K562 treated with DMSO at 1 percent for 4 hours (cell line): ENCODE measurements around the gene EBI3. TPM values are rescaled to one million over a fixed set of nuclear protein-coding genes. Genes with fewer than 3 reads are reported as not detected.

Experiments used
- total RNA-seq: library from RNA; unstranded; fragments of 300-600 nt; gene quantifications from 2 replicates; pipeline ENCODE4 v1.2.3, GENCODE V29; 2022; ENCODE audit not compliant: insufficient read depth

Gene EBI3
- total RNA-seq: 0.85 TPM in 1 of 2 replicates, not detected in the other

DNA sequence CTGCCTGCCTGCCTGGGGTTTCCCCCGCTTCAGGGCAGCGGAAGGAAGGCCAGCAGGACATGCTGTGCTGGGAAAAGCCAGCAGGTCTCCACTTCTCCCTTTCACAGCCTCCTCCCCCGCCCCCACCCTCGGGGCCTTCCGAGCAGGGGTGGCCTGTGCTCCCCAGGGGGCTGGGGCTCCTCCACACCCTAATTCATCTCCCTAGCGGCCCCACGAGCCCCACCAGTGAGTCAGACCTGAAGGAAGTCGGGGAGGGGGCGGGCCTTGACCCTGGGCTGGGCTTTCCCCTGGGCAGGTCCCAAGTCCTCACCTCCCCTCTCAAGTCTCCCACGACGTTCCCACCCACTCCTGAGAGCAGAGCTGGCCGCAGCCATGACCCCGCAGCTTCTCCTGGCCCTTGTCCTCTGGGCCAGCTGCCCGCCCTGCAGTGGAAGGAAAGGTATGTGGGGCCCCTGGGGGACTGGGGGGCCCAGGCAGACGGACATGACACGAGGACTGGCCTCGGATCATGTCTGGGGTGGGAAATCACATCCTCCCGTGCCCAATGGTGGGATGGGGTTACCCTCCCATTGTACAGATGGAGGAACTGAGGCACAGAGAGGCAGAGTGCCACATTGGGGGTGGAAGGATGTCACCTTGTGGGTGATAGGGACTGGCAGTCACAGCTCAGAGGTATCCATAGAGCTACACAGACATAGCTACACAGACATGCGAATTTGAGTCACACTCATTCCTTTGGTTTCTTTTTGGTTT is at the start of gene EBI3:
Gene EBI3, plus strand, starts transcription at position 345 of the 753 bp plus-strand sequence. Its CDS starts 28 bp downstream, at position 373.

GRCh38 chr19:4182084-4182810 is 47.1 kb upstream of the EBI3 start, which contains the start of the genes ANKRD24 and SIRT6:
ANKRD24 (plus strand) TSS chr19:4182689; CDS start chr19:4186426, 3,737 bp downstream.
SIRT6 (minus strand) TSS chr19:4182563; CDS start chr19:4182539, 24 bp downstream.

DNA sequence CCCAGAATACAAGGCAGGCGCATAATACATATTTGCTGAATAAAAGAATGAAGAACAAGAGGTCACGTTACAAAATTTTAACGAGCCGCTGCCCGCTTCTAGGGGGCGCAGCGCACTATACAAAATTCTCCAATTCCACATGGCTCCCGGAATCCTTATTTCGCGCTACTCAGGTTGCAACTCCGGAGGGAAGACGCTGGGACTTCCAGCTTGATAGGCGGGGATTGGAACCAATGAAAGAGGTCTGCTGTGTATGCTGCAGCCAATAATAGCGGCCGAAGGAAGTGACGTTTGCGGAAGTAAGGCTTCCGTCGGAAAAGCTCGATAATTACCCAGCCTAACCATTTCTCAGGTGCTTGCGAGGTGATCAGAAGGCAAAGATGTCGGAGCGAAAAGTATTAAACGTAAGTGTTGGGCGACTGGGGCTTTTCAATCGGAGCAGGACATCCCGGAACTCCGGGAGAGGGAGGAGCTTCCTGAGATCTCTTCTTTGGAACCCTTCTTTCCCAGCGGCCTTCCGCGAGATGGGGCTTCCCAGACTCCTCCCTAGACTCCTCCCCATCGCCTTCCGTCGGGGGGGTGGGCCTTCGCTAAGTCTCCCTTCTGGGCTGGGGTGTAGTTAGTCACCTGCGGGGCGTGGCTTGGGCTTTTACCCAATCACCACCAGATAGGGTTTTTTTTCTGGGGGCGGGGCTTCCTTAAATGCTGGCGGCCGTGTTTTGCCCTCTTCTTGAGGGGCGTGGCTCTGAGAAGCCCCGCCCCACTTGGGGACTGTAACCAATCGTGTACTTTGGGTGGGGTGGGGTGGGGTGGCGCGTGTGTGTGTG is 17.7 kb downstream of the EBI3 start, which contains the start of gene YJU2:
Gene YJU2, plus strand, starts transcription at position 314 of the 827 bp plus-strand sequence. Its CDS starts 67 bp downstream, at position 381.

DNA sequence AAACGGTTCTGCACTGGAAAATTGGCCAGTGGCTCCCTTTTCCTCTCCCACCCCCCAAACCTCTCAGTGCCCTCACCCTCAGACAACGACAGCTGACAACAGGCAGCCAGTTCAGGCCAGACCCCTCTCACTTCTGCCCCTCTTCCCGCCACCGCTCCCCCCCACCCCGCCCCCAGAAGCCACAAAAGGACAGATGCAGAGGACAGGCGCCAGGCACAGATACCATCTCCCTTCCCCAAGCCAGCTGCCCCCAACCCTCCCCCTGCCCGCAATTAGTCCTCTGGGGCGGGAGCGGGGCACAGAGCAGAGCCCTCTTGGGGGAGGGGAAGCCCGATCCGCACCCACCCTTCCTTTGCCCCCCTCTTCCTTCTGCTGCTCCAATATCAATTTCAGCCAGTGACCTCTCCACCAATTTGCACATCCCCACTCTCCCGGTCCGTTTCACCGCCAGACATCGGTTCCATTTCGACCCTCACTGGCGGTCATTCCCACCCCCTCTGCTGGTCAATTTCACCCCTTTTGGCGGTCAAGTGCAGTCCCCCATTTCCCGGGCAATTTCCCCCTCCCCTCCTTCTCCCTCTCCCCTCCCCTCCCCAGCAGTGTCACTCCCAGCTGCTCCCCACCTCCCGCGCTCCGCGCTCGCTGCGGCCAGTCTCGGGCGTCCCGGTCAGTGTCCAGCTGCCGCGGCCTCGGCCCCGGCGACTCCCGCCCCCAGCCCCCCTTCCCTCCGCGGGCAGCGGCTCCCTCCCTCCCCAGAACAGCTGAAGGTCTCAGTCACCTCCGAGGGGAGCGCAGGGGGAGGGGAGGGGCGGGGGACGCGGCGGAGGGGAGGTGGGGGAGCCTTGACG is 49.3 kb downstream of the EBI3 start, which contains the start of gene SHD:
Gene SHD, plus strand, starts transcription at position 848 of the 848 bp plus-strand sequence. CDS start 798 bp downstream, outside the sequence.

Other genes starting within 250 kb of the EBI3 start
- gene EEF2, start 244.1 kb upstream of the EBI3 start, total RNA-seq: 4,944 and 4,992 TPM in 2 replicates
- gene PIAS4, start 221.8 kb upstream of the EBI3 start, total RNA-seq: 26.0 and 30.6 TPM in 2 replicates
- gene ZBTB7A, start 162.6 kb upstream of the EBI3 start, total RNA-seq: 20.1 and 27.7 TPM in 2 replicates
- 283 and 292 TPM in 2 replicates for gene MAP2K2, start 105.4 kb upstream of the EBI3 start, total RNA-seq
- gene CREB3L3, start 75.9 kb upstream of the EBI3 start, total RNA-seq: not detected in 2 replicates
- gene SIRT6, start 47.0 kb upstream of the EBI3 start, total RNA-seq: 30.7 and 40.3 TPM in 2 replicates
- 0.24 and 0.30 TPM in 2 replicates for gene ANKRD24, start 46.8 kb upstream of the EBI3 start, total RNA-seq
- gene YJU2, start 17.6 kb downstream of the EBI3 start, total RNA-seq: 25.6 and 27.0 TPM in 2 replicates
- gene SHD, start 49.7 kb downstream of the EBI3 start, total RNA-seq: 0.55 and 1.1 TPM in 2 replicates
- not detected in 2 replicates for gene TMIGD2, start 72.9 kb downstream of the EBI3 start, total RNA-seq
- 0.74 and 0.93 TPM in 2 replicates for gene FSD1, start 75.1 kb downstream of the EBI3 start, total RNA-seq
- 0.70 and 0.85 TPM in 2 replicates for gene STAP2, start 109.3 kb downstream of the EBI3 start, total RNA-seq
- gene MPND, start 114.0 kb downstream of the EBI3 start, total RNA-seq: 12.9 and 15.1 TPM in 2 replicates
- 77.3 and 84.6 TPM in 2 replicates for gene SH3GL1, start 171.0 kb downstream of the EBI3 start, total RNA-seq
- 58.3 and 66.5 TPM in 2 replicates for gene CHAF1A, start 173.1 kb downstream of the EBI3 start, total RNA-seq
- 120 and 153 TPM in 2 replicates for gene UBXN6, start 228.3 kb downstream of the EBI3 start, total RNA-seq
- 38.3 and 46.6 TPM in 2 replicates for gene HDGFL2, start 242.8 kb downstream of the EBI3 start, total RNA-seq